GM19372 (cell line): Measurements from ENCODE around the gene TRIM28.
"Not testable (repeated sequence)": the region's sequence is repeated elsewhere in the genome, so short reads cannot be mapped to it uniquely, and the experiment has no call there.

Experiments used
- ATAC-seq: cut with Tn5 transposase; IDR thresholded peaks from one replicate; pipeline ENCODE4 v1.9.1; 2021; ENCODE audit warnings: mild to moderate bottlenecking, low read depth, moderate library complexity; ENCODE audit not compliant: unreplicated experiment

The TRIM28 gene

GRCh38 chr19:58572818-58573657, 29.2 kb downstream of the TRIM28 start, which contains the start of gene MZF1:
Gene MZF1, minus strand, starts transcription at chr19:58573335. Its CDS starts 1,946 bp downstream, at chr19:58571389.
- peak; percentile 53 for ATAC-seq

GRCh38 chr19:58573658-58574164, 29.8 kb downstream of the TRIM28 start:
- ATAC-seq: no peak

GRCh38 chr19:58575183-58576041, 31.5 kb downstream of the TRIM28 start:
- peak; percentile 38 for ATAC-seq

- not testable (repeated sequence) for ATAC-seq
These were observed 33.7 kb downstream of the TRIM28 start for GRCh38 chr19:58577581-58577980.

- ATAC-seq: no peak
These were observed 34.4 kb downstream of the TRIM28 start for GRCh38 chr19:58578012-58578925.

GRCh38 chr19:58579473-58580142, 35.7 kb downstream of the TRIM28 start:
- ATAC-seq: no peak

GRCh38 chr19:58581227-58582141, 37.6 kb downstream of the TRIM28 start:
- ATAC-seq: no peak

- ATAC-seq: no peak
These were observed 39.1 kb downstream of the TRIM28 start for GRCh38 chr19:58582985-58583384.

- ATAC-seq: no peak
These were observed 40.9 kb downstream of the TRIM28 start for GRCh38 chr19:58584498-58585441.

GRCh38 chr19:58585442-58586132, 41.7 kb downstream of the TRIM28 start:
- ATAC-seq: no peak

- ATAC-seq: no peak
These were observed 42.4 kb downstream of the TRIM28 start for GRCh38 chr19:58586133-58586765.
